Activated gamma-delta T cell treated with Interleukin-2 at 50 U/mL for 16 hours (primary cell): ENCODE measurements around the gene POTEB3.
"Not testable (repeated sequence)": the region's sequence is repeated elsewhere in the genome, so short reads cannot be mapped to it uniquely, and the experiment has no call there.

Experiments used
- DNase-seq: peaks from one replicate; pipeline ENCODE4 v3.0.0-alpha.2; 2020

POTEB3 gene

GRCh38 chr15:21440399-21440798, at the start of gene POTEB3:
Gene POTEB3 (minus strand): TSS chr15:21440499. CDS start chr15:21440011, 488 bp downstream.
- not testable (repeated sequence) for DNase-seq

- not testable (repeated sequence) for DNase-seq
Observed at GRCh38 chr15:21453683-21454082, 13.4 kb upstream of the POTEB3 start.

GRCh38 chr15:21451920-21452563, 11.7 kb upstream of the POTEB3 start:
- DNase-seq, result not testable (repeated sequence)

GRCh38 chr15:21451487-21451886, 11.2 kb upstream of the POTEB3 start:
- not testable (repeated sequence) for DNase-seq

GRCh38 chr15:21407366-21407765, 32.9 kb downstream of the POTEB3 start:
- not testable (repeated sequence) for DNase-seq

- DNase-seq, result not testable (repeated sequence)
Observed at GRCh38 chr15:21401531-21401930, 38.8 kb downstream of the POTEB3 start.

GRCh38 chr15:21399111-21399510, 41.2 kb downstream of the POTEB3 start:
- DNase-seq, result not testable (repeated sequence)

- not testable (repeated sequence) for DNase-seq
Observed at GRCh38 chr15:21398511-21398910, 41.8 kb downstream of the POTEB3 start.

- DNase-seq, result not testable (repeated sequence)
Observed at GRCh38 chr15:21397656-21398055, 42.6 kb downstream of the POTEB3 start.

- DNase-seq, result not testable (repeated sequence)
Observed at GRCh38 chr15:21397186-21397585, 43.1 kb downstream of the POTEB3 start.

- not testable (repeated sequence) for DNase-seq
Observed at GRCh38 chr15:21385961-21386360, 54.3 kb downstream of the POTEB3 start.

- DNase-seq, result not testable (repeated sequence)
Observed at GRCh38 chr15:21383866-21384485, 56.3 kb downstream of the POTEB3 start.

GRCh38 chr15:21373682-21374081, 66.6 kb downstream of the POTEB3 start:
- not testable (repeated sequence) for DNase-seq

GRCh38 chr15:21369177-21369576, 71.1 kb downstream of the POTEB3 start:
- DNase-seq, result not testable (repeated sequence)

- DNase-seq, result not testable (repeated sequence)
Observed at GRCh38 chr15:21368625-21369024, 71.7 kb downstream of the POTEB3 start.
